COLO668 (cell line): ENCODE measurements around the gene HINT3.
"Not testable (repeated sequence)": the region's sequence is repeated elsewhere in the genome, so short reads cannot be mapped to it uniquely, and the experiment has no call there.

Source experiments
- DNase-seq: peaks from one replicate; lab custom pipeline; 2025; ENCODE audit not compliant: unreplicated experiment; lab: John Stamatoyannopoulos, UW

The HINT3 gene

GRCh38 chr6:125995972-125996580 is 39.5 kb downstream of the HINT3 start:
- DNase-seq = peak; percentile 58

- no peak for DNase-seq
These were observed 46.4 kb downstream of the HINT3 start for GRCh38 chr6:126002755-126003679.

GRCh38 chr6:126007800-126008199 is 51.2 kb downstream of the HINT3 start:
- DNase-seq = no peak

- no peak for DNase-seq
These were observed 53.5 kb downstream of the HINT3 start for GRCh38 chr6:126010040-126010439.

- no peak for DNase-seq
These were observed 59.3 kb downstream of the HINT3 start for GRCh38 chr6:126015863-126016262.

GRCh38 chr6:126016591-126016990 is 60.0 kb downstream of the HINT3 start:
- DNase-seq = no peak

GRCh38 chr6:126017668-126018067 is 61.1 kb downstream of the HINT3 start:
- DNase-seq = no peak

- DNase-seq = no peak
These were observed 63.9 kb downstream of the HINT3 start for GRCh38 chr6:126020305-126021050.

GRCh38 chr6:126023474-126023873 is 66.9 kb downstream of the HINT3 start:
- DNase-seq = not testable (repeated sequence)

GRCh38 chr6:126026001-126026400 is 69.4 kb downstream of the HINT3 start:
- no peak for DNase-seq

- DNase-seq = no peak
These were observed 71.0 kb downstream of the HINT3 start for GRCh38 chr6:126027601-126028000.
